Endodermal cell (in vitro differentiated cells): ENCODE data around the gene ARHGEF28. TPM values are rescaled to one million over a fixed set of nuclear protein-coding genes. Genes with fewer than 3 reads are reported as not detected.

Experiments
- DNase-seq: peaks from one replicate; pipeline ENCODE4 v3.0.0-alpha.2; 2017
- H3K27ac ChIP-seq: 2 replicates; pipeline ENCODE4 v1.5.1; 2013; ENCODE audit warnings: mild to moderate bottlenecking, low read depth, low read length, moderate library complexity
- H3K27me3 ChIP-seq: 2 replicates; pipeline ENCODE4 v1.6.1; 2013; ENCODE audit warnings: mild to moderate bottlenecking, low read length, moderate library complexity; ENCODE audit not compliant: insufficient read depth, control insufficient read depth, poor library complexity, severe bottlenecking
- H3K36me3 ChIP-seq: 2 replicates; pipeline ENCODE4 v1.7.0; 2013; ENCODE audit warnings: mild to moderate bottlenecking, low read length, moderate library complexity; ENCODE audit not compliant: control insufficient read depth, insufficient read depth
- H3K4me1 ChIP-seq: one replicate; pipeline ENCODE4 v1.7.0; 2013; ENCODE audit warnings: low read length; ENCODE audit not compliant: control insufficient read depth, insufficient read depth
- H3K4me3 ChIP-seq: 2 replicates; pipeline ENCODE4 v1.5.1; 2013; ENCODE audit warnings: mild to moderate bottlenecking, low read length, moderate library complexity
- H3K9ac ChIP-seq: 2 replicates; pipeline ENCODE4 v1.6.1; 2013; ENCODE audit warnings: mild to moderate bottlenecking, low read length, moderate library complexity; ENCODE audit not compliant: poor library complexity, severe bottlenecking; ENCODE audit errors: extremely low read depth
- H3K9me3 ChIP-seq: 2 replicates; pipeline ENCODE4 v1.6.1; 2013; ENCODE audit warnings: mild to moderate bottlenecking, low read length, moderate library complexity; ENCODE audit not compliant: control insufficient read depth
- H3K27ac Mint-ChIP-seq: 2 replicates; pipeline ENCODE4 v1.8.0; 2020; ENCODE audit warnings: mixed read lengths
- H3K27me3 Mint-ChIP-seq: 2 replicates; pipeline ENCODE4 v1.8.0; 2021; ENCODE audit warnings: mild to moderate bottlenecking, mixed read lengths; ENCODE audit not compliant: insufficient read depth
- H3K36me3 Mint-ChIP-seq: 2 replicates; pipeline ENCODE4 v1.8.0; 2020; ENCODE audit warnings: low read depth, mixed read lengths
- H3K4me1 Mint-ChIP-seq: 2 replicates; pipeline ENCODE4 v1.8.0; 2020; ENCODE audit warnings: mixed read lengths
- H3K4me3 Mint-ChIP-seq: 2 replicates; pipeline ENCODE4 v1.8.0; 2020; ENCODE audit warnings: mild to moderate bottlenecking, moderate library complexity, mixed read lengths
- H3K9me3 Mint-ChIP-seq: 2 replicates; pipeline ENCODE4 v1.8.0; 2020; ENCODE audit warnings: mild to moderate bottlenecking, mixed read lengths
- CTCF ChIP-seq: fragments of 200-600 bp; sonication (generic); conservative IDR thresholded peaks from 2 replicates; pipeline ENCODE4 v1.5.0; 2021; ENCODE audit warnings: antibody characterized with exemption, mild to moderate bottlenecking
- WGBS, 2 experiments: methylation state at CpG; one replicate each; pipeline versions ENCODE4 v1.1.5 to v1.1.7; 2013; ENCODE audit warnings: missing lambda C conversion rate in 2 of 2, mixed read lengths in 1 of 2; ENCODE audit not compliant: insufficient coverage in 1 of 2, insufficient read length in 1 of 2; 5-methylcytosine and 5-hydroxymethylcytosine counted together
- total RNA-seq, 2 donors: library from RNA; stranded (reverse); fragmentation: NEBNext Ultra II Directional in 1 of 2; extraction: Animal tissue kit (Norgen Biotek cat#: 25700) in 1 of 2; gene quantifications; 2 replicates in 1 of 2; 3 replicates in 1 of 2; pipeline ENCODE4 v1.2.1, GENCODE V29; 2021

ARHGEF28 gene
- total RNA-seq, 2 donors from 2014 or later: 0.92 to 1.2 TPM

GRCh38 chr5:73986729-73987128 is 360.7 kb downstream of the ARHGEF28 start:
- no peak overlapping the region for H3K27ac Mint-ChIP-seq
- H3K27me3 Mint-ChIP-seq: peaks cover 7% of the 10 kb centered on the region
- peaks cover 15% of the 10 kb centered on the region for H3K4me1 ChIP-seq
- peaks cover 31% of the 10 kb centered on the region for H3K4me1 Mint-ChIP-seq
- no peak for TF ChIP-seq CTCF
- peaks cover 10% of the 10 kb centered on the region for H3K9me3 Mint-ChIP-seq
- no peak for DNase-seq
- no peaks in the 10 kb centered on the region for H3K36me3 Mint-ChIP-seq
- H3K27me3 ChIP-seq: peaks cover 6% of the 10 kb centered on the region
- no peak overlapping the region for H3K27ac ChIP-seq
- no peak overlapping the region for H3K4me3 Mint-ChIP-seq
- WGBS, 2 experiments: 100% methylated on average over 1 of the region's 1 CpG; no CpG with 5 or more reads in 1 of the 2 experiments
- H3K9me3 ChIP-seq: peaks cover 15% of the 10 kb centered on the region
- peak overlapping the region; percentile 32 for H3K4me3 ChIP-seq
- no peak overlapping the region for H3K9ac ChIP-seq
- no peaks in the 10 kb centered on the region for H3K36me3 ChIP-seq

- H3K4me3 ChIP-seq: no peak overlapping the region
- H3K36me3 ChIP-seq: no peaks in the 10 kb centered on the region
- H3K4me1 Mint-ChIP-seq: peaks cover 29% of the 10 kb centered on the region
- peaks cover 4% of the 10 kb centered on the region for H3K27me3 Mint-ChIP-seq
- H3K9me3 ChIP-seq: peaks cover 18% of the 10 kb centered on the region
- peaks cover 13% of the 10 kb centered on the region for H3K4me1 ChIP-seq
- no peak overlapping the region for H3K9ac ChIP-seq
- H3K36me3 Mint-ChIP-seq: no peaks in the 10 kb centered on the region
- H3K4me3 Mint-ChIP-seq: no peak overlapping the region
- no peak overlapping the region for H3K27ac ChIP-seq
- H3K27me3 ChIP-seq: no peaks in the 10 kb centered on the region
- no peak for TF ChIP-seq CTCF
- no peak overlapping the region for H3K27ac Mint-ChIP-seq
- no peak for DNase-seq
- H3K9me3 Mint-ChIP-seq: peaks cover 16% of the 10 kb centered on the region
- WGBS, 2 experiments: 94% methylated on average over 3 of the region's 3 CpGs; no CpG with 5 or more reads in 1 of the 2 experiments
Observed at GRCh38 chr5:73987915-73988314, 361.9 kb downstream of the ARHGEF28 start.

GRCh38 chr5:73989956-73990355 is 364.0 kb downstream of the ARHGEF28 start:
- 82 to 90% methylated on average over 3 of the region's 3 CpGs for WGBS, 2 experiments
- H3K9me3 Mint-ChIP-seq: peaks cover 34% of the 10 kb centered on the region
- peaks cover 14% of the 10 kb centered on the region for H3K4me1 Mint-ChIP-seq
- Histone ChIP-seq H3K27me3 (no peaks in the 10 kb centered on the region), H3K4me1 (no peaks in the 10 kb centered on the region), H3K27ac (no peak overlapping the region), H3K4me3 (peak overlapping the region; percentile 2), H3K36me3 (no peaks in the 10 kb centered on the region), H3K9me3 (peaks cover 26% of the 10 kb centered on the region), H3K9ac (no peak overlapping the region)
- no peak for DNase-seq
- H3K27ac Mint-ChIP-seq: no peak overlapping the region
- no peak for TF ChIP-seq CTCF
- peaks cover 3% of the 10 kb centered on the region for H3K27me3 Mint-ChIP-seq
- no peak overlapping the region for H3K4me3 Mint-ChIP-seq
- H3K36me3 Mint-ChIP-seq: peaks cover 3% of the 10 kb centered on the region

Other genes with a start within 250 kb of the ARHGEF28 start
- gene FOXD1, start 177.4 kb upstream of the ARHGEF28 start, total RNA-seq: under 1 TPM; 0.29 to 0.59 TPM
- 100 to 1,000 TPM; 671 to 739 TPM for gene BTF3, start 127.8 kb upstream of the ARHGEF28 start, total RNA-seq
- 10 to 100 TPM; 14.2 to 20.5 TPM for gene ANKRA2, start 60.6 kb upstream of the ARHGEF28 start, total RNA-seq
- 10 to 100 TPM; 24.7 to 28.3 TPM for gene UTP15, start 60.5 kb upstream of the ARHGEF28 start, total RNA-seq